GM21423 (cell line): ENCODE data around the gene F11R.
"Not testable (repeated sequence)": the region's sequence is repeated elsewhere in the genome, so short reads cannot be mapped to it uniquely, and the experiment has no call there.

ENCODE experiments used
- ATAC-seq: cut with Tn5 transposase; IDR thresholded peaks from one replicate; pipeline ENCODE4 v1.9.1; 2021; ENCODE audit warnings: mild to moderate bottlenecking, moderate library complexity; ENCODE audit not compliant: unreplicated experiment

F11R gene

DNA sequence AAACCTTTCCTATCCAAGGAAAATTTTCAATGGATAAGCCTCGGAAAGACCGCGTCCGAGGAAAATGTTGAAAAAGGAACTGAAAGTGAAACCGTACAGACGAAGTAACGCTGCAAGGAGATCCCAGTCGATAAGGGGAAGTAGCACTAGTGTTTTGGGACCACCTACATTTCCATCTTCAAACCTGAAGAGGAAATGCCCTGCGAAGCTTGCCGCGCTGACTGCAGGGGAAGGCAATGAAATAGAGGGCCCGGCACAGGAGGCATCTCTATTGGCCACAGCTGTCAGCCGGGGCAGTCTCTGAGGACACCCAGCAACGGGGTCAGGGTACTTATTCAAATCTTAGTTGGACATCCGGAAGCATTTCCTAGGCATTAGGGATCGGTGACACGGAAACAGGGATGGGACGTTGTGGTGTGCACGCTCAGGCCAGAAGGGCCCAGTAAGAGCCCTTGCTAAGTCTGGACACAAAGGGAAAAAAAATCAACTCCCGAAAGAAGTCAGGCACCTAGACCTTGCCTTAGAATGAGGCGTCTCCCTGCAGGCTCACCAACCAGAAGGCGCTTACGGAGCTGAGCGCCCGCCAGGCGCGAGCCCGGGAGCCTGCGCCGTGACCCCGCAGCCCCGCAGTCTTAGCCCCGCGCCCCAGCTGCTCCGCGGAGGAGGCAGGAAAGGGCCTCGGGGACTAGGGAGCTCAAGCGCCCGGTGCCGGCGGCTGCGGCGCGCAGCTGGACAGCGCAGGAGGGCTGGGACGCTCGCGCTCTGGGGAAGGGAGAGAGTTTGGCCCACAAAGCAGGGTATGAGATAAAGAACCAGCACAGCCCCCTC is 24.2 kb upstream of the F11R start:
- ATAC-seq, result peak; percentile 38

DNA sequence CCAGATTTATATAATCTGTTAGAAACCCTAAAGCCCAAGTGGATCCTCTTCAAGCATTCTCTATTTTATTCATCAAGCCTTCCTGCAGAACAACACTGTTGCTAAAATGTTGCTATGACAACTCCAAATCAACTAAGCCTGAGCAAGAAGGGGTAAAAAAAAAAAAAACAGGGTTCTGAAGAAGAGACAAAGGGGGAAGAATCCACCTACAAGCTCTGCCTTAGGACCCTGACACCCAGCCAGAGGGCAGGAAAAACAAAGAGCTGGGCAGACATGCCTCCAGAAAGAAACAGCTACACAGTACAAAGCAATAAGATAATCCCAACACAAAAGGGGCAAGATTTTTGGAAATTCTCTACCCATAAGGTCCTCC is 23.6 kb upstream of the F11R start:
- ATAC-seq, result no peak

DNA sequence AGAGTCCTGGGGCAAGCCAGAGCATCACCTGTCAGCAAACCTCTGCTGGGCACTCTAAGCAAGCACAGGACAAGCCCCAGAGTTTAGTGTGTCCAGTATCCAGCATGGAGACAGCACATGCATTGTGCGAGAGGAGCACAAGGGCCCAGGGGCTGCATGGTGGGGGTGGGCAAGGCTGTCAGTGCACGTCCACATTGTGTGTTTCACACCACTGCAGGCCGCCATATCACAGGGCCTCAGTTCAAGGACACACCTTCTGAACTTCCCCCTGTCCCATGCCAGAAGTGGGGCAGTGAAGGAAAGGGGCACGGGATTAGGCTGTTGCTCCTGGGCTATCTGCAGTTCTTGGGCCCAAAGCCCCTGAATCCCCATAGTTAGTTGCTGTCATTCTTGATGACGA is 18.6 kb upstream of the F11R start:
- no peak for ATAC-seq

DNA sequence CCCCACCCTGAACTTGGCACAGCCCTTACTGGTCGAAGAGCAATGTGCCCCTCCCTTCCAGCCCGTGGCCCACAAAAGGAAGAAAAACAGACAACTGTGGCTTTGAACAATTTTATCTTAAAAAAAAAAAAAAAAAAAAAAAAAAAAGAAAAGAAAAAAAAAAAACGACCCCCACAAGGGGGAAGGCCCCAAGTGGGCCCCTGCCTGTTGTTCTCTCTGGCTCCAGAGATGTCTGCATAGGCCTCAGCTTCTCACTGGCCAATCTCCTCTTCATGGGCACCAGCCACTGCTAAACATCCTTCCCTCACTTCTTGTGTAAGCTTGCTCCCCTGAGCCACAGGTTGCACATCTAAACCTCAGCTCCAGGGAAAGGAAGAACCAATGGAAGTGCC is 18.2 kb upstream of the F11R start:
- no peak for ATAC-seq

GRCh38 chr1:161038523-161039153 is 17.7 kb upstream of the F11R start, which contains the start of gene TSTD1:
Gene TSTD1 (minus strand): TSS chr1:161038964. CDS start chr1:161038889, 75 bp downstream.
- peak; percentile 88 for ATAC-seq

GRCh38 chr1:161037661-161038522 is 16.9 kb upstream of the F11R start:
- no peak for ATAC-seq

- no peak for ATAC-seq
Measured at GRCh38 chr1:161033751-161034150, 12.8 kb upstream of the F11R start.

- no peak for ATAC-seq
Measured at GRCh38 chr1:161032409-161032808, 11.5 kb upstream of the F11R start.

- no peak for ATAC-seq
Measured at GRCh38 chr1:161031874-161032273, 10.9 kb upstream of the F11R start.

DNA sequence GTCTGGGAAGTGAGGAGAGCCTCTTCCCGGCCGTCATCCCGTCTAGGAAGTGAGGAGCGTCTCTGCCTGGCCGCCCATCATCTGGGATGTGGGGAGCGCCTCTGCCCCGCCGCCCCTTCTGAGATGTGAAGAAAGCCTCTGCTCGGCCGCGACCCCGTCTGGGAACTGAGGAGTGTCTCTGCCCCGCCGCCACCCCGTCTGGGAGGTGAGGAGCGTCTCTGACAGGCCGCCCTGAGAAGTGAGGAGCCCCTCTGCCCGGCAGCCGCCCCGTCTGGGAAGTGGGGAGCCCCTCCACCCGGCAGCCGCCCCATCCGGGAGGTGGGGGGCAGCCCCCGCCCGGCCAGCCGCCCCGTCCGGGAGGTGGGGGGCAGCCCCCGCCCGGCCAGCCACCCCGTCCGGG is 8.5 kb upstream of the F11R start:
- not testable (repeated sequence) for ATAC-seq

- ATAC-seq, result not testable (repeated sequence)
Measured at GRCh38 chr1:161026954-161027353, 6.0 kb upstream of the F11R start.

DNA sequence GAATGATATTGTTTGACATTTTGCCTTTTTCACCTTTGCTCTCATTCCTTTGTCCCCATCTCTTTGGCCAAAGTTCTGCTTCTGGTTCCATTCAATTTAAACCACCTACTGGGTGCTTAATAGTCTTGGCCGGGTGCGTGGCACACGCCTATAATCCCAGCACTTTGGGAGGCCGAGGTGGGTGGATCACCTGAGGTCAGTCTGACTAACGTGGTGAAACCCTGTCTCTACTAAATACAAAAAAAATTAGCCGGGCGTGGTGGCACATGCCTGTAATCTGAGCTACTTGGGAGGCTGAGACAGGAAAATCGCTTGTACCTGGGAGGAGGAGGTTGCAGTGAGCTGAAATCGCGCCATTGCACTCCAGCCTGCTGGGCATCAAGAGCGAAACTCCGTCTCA is 1.5 kb upstream of the F11R start:
- ATAC-seq, result not testable (repeated sequence)

DNA sequence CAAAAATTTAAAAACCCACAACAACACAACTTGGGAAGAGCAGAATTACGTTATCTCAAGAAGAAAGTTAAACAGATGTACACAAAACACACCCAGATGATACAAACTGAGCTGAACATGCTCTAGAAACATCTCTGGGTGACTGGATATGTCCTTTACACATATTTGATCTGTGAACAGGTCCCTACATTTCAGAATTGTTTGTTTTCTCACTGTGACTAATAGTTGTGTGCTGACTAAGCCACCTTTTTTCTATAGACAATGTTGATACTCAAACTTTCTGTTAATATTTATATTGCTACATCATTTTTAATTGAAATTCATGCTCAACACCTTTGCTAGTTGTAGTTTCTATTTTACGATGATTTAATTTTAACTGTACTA is 1.0 kb upstream of the F11R start:
- no peak for ATAC-seq

DNA sequence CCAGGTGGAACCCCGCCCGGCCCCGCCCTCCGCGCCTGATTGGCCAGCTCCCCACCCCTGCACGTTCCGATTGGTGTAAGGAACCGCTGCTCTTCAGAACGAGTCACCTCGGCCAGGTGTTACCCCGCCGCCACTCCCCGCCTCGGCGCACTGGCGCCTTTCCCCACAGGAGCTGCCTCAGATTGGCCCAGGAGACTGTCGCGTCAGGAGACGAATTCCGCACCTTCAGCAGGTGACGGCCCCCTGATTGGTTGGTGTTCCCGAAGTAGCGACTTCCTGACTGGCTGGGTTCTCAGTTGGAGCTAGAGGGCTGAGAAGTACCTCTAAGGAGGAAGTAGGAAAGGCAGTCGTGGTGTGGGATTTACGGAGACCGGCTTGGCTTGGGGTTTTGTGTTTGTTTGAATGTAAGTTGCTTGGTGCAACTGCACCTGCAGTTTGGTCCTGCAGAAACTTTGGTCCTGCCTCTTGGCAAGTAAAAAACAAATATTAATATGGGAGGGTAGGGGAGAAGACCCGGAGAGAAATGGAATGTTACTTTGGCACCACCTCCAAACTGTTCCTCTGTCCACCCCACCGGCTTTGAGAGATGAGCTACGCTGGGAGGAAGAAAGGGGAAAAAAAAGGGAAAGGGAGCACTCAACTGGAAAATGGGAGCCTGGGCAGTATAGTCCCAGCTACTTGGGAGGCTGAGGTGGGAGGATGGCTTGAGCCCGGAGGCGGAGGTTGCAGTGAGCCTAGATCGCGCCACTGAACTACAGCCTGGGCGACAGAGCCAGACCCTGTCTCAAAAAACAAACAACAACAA is 415 bp upstream of the F11R start:
- peak; percentile 90 for ATAC-seq

DNA sequence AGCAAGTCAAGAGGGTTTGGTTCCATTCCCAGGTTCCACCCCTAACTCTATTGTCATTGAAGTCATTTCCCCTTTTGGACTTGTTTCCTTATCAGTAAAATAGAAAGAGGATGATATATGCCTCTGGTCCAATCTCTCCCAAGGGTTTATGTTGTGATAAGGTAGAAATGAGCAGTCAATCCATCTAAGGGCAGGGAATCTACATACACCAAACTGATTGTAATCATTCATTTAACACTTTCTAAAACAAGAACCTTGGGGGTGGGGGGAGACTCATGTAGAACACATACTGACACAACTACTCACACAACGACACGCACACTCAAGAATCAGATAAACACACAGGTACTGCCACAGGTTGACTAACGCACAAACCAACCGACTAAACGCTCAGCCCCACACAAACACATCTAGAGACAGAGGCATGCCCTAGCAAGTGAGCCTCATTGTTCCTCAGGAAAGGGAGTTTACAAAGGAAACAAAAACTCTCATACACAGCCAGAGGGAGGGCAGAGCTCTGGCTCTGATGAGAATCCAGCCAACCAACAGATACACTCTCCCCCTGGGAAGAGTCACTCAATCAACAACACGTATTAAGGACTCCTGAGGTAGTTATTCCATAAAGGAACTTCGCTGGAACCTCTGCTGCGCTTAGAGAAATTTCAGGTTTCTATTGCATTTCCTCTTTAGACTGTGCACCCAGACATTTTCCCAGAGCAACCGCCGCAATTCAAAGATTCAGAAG is 1.0 kb downstream of the F11R start:
- no peak for ATAC-seq

GRCh38 chr1:161019111-161019660 is 1.8 kb downstream of the F11R start:
- ATAC-seq, result not testable (repeated sequence)

DNA sequence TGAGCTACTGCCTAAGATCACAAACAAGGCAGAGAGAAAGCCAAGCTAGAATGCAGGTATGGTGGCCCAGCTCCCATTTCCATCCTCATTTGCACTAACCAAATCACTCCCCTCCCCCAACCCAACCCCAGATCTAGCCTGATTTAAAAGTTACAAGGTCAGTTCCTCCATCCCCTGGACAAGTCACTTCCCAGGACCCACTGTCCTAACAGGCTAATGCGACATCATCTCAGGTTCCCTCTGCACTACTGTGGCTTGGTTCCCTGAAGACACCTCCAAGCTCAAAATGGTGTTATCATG is 2.4 kb downstream of the F11R start:
- no peak for ATAC-seq

- ATAC-seq, result no peak
Measured at GRCh38 chr1:161017756-161018630, 3.0 kb downstream of the F11R start.

GRCh38 chr1:161017181-161017580 is 3.8 kb downstream of the F11R start:
- ATAC-seq, result not testable (repeated sequence)
